GM21423 (cell line): ENCODE measurements around the gene FOXA1.
"Not testable (repeated sequence)": the region's sequence is repeated elsewhere in the genome, so short reads cannot be mapped to it uniquely, and the experiment has no call there.

ENCODE experiments used
- ATAC-seq: cut with Tn5 transposase; IDR thresholded peaks from one replicate; pipeline ENCODE4 v1.9.1; 2021; ENCODE audit warnings: mild to moderate bottlenecking, moderate library complexity; ENCODE audit not compliant: unreplicated experiment

Gene FOXA1

GRCh38 chr14:37563189-37563588, 31.9 kb downstream of the FOXA1 start:
- ATAC-seq, result no peak

DNA sequence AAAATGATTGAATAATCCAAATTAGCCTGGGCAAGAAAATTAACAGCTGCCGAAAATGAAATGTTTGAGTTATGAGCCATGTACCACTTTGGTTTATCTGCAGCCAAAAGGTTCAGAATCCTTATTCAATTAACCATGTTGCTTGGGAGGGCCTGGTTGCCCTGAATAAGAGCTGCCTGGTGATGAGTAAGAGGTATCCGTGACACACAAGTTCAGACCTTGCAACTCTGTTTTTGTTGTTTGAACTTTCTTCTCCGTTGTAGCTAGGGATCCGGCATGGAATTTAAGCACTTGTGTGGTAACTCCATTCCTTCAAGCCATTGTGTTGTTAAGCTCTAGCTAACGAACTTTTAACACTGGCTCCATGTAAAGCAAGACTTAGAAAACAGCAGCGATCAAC, 35.7 kb downstream of the FOXA1 start:
- no peak for ATAC-seq

- no peak for ATAC-seq
Observed at GRCh38 chr14:37558740-37559139, 36.3 kb downstream of the FOXA1 start.

DNA sequence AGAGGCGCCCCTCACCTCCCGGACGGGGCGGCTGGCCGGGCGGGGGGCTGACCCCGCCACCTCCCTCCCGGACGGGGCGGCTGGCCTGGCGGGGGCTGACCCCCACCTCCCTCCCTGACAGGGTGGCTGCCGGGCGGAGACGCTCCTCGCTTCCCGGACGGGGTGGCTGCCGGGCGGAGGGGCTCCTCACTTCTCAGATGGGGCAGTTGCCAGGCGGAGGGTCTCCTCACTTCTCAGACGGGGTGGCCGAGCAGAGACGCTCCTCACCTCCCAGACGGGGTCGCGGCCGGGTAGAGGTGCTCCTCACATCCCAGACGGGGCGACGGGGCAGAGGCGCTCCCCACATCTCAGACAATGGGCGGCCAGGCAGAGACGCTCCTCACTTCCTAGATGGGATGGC, 39.5 kb downstream of the FOXA1 start:
- ATAC-seq, result not testable (repeated sequence)

- no peak for ATAC-seq
Observed at GRCh38 chr14:37553935-37554550, 41.0 kb downstream of the FOXA1 start.

DNA sequence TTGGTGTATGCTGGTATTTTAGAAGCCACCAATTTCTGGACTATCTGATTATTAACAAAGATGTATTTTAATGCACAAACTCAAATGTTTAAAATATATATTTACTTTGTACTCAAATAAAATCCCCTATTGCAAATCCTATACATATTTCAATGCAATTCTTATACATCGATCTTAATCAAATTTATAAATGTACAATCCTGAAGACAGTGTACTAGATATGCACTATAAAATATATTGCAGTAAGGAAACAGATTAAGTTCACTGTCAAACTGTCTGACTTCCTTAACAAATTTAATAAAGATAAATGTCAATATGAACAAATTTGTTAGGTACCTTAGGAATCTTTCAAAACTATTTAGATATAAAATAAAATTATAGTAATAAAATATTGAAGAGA, 43.9 kb downstream of the FOXA1 start:
- no peak for ATAC-seq

DNA sequence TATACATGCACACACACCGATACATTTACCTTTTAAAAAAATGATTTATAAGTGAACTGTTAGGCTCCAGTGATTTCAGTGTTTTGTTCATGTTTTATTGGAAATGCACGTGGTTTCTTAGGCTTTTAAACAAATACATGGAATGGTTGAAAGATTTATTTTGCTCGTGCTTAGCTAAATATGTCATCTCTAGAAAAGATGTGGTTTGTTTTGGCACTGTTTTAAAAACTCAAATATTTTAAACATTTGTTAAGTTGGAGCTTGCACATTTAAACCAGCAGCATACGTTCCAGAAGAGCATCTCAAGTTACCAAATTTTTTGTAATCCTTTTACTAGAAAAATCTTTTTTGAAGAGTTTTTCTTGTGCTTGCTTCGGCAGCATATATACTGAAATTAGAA, 44.5 kb downstream of the FOXA1 start:
- no peak for ATAC-seq

GRCh38 chr14:37546621-37547447, 48.2 kb downstream of the FOXA1 start:
- ATAC-seq, result no peak

- ATAC-seq, result no peak
Observed at GRCh38 chr14:37545174-37545573, 49.9 kb downstream of the FOXA1 start.

DNA sequence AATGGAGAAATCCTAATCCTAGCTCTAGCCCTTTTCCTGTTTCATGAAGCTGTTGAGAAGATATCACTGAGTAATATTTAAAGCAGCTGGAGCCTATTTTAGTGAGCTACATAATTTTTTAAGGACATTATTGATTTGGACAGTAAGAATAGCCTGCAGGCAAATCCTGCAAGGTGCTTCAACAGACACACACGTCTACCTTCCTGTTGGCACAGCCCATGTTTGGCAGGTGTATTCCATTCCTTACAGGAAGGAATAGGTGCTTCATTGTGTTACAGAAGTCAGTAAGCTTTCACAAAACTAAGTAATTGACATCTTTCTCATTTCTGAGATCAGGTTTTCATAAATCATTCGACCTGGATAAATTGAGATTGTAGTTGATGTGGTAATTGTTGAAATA, 50.6 kb downstream of the FOXA1 start:
- ATAC-seq, result no peak

DNA sequence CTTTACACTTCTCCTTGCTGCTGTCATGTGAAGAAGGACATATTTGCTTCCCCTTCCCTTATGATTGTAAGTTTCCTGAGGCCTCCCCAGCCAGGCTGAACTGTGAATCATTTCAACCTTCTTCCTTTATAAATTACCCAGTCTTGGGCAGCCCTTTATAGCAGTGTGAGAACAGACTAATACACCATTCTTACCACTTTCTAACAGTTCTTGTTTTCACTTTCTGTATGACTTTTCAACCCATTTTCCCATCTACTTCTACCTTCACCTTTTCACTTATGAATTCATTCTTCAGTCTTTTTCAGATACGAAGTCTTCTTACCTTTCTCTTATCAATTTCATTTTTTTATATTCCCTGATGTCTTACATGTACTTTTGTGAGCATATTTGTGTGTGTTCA, 55.1 kb downstream of the FOXA1 start:
- ATAC-seq, result no peak
